Stimulated activated CD8-positive, alpha-beta memory T cell treated with anti-CD3 and anti-CD28 coated beads, Interleukin-4, amount 100 ng/mL, for 4 hours (primary cell): Measurements from ENCODE around the gene LEKR1.
A peak's percentile ranks its signal among the peaks of the same experiment; 100 is the strongest.

Experiments
- DNase-seq, 2 donors: peaks; one replicate each; pipeline ENCODE4 v3.0.0-alpha.2; 2020; ENCODE audit warnings: low read depth in 2 of 2, low spot score in 1 of 2

LEKR1 gene

DNA sequence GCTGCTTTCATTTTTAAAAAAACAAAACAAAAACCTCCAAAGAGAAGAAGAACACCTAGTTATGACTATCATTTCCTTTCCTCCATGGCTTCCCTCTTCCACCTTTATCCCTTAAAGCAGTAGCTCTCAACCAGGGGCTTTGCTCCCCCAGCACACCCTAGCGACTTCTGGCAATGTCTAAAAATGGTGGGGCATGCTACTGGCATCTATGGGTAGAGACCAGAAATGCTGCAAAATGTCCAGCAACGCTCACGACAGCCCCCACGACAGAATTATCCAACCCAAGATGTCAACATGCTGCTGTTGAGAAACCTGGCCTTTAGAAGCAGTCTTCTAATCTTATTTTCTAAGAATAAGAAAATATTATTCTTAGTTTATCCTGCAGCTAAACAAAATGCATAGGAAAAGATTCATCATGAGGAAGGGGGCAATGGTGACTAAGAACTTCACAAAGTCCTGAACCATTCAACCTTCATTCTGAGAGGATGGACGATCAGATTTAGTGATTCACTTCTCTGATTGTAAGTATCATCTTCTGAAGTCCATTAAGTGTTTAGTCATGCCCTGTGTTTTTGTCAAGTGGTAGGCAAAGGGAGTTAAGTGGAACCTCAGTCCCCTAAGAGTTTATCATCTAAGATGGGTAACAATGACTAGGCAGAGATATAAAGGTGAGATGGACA, 252.1 kb downstream of the LEKR1 start:
- no peak for DNase-seq

DNA sequence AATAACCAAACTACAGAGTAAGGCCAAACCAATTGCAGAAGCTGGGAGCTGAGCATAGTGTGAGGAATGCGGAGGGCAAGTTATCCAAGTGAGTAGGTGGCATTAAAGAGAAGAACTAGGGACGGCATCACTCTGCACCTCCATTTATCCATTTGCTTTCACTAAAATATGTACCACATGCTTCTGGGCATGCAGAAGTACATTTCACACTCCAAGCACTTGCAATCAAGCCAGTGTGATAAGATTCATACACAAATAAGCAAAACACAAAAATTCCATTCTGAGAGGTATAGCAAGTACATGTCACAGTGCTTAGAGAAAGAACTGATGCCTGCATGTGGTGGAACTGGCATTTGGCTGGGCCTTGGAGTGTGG, 252.6 kb downstream of the LEKR1 start:
- DNase-seq = no peak

DNA sequence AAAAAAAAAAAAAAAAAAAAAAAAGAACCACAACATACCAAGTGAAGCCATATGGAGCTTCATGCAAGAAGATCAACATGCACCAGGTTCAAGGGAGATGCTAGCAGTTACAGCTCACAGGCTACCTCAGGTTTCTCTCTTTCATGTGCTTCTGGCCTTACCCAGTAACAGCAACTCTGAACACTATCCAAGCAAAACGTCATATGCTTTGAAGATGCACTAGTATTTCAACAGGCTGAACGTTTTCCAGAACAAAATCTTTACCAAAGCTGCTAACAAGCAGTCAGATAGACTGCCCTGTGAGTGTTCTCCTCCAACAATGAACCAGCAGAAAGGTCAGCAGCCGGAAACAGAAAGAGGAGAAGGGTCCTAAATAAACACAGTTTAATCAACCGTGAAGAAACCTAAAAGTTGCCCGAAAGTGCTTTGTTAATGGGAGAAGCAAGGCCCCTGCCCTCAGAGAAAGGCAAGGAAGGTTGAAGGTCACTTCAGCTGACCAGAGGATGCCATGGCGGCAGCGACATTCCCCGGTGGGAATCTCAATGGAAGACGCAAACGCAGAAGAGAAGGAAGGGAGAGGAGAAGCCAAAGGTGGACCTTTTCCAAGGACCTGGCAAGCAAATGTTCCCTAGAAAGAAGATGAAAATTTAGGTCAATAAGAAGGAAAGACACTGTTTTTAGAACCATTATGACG, 253.7 kb downstream of the LEKR1 start:
- DNase-seq = no peak

DNA sequence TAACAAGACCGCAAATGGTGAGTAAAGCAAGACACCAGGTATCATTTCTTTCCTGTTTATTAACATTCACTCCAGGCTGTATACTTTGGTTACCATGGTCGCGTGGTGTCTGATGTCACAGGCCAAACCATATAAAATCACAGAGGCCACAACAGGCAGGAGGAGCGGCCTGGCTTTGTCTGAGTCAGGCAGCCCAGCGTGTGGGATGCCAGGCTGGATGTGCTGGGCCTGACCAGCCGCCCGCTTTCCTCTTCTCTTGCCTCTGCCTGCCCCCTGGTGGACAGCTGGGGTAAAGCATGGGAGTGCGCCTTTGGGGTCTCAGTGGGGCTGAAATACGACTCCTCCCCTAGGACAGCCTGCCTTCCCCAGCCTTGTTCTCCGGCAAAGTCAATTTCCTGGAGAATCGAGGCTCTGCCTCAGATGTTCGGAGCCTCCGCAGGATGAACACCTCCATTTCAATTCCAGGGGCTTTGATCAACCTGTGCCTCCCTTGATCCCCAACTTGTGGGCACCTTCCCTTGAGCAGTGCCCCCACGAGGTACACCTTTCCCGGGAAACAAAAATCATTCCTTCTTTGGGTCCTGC, 255.6 kb downstream of the LEKR1 start:
- DNase-seq = peak; percentile 69 to 88

DNA sequence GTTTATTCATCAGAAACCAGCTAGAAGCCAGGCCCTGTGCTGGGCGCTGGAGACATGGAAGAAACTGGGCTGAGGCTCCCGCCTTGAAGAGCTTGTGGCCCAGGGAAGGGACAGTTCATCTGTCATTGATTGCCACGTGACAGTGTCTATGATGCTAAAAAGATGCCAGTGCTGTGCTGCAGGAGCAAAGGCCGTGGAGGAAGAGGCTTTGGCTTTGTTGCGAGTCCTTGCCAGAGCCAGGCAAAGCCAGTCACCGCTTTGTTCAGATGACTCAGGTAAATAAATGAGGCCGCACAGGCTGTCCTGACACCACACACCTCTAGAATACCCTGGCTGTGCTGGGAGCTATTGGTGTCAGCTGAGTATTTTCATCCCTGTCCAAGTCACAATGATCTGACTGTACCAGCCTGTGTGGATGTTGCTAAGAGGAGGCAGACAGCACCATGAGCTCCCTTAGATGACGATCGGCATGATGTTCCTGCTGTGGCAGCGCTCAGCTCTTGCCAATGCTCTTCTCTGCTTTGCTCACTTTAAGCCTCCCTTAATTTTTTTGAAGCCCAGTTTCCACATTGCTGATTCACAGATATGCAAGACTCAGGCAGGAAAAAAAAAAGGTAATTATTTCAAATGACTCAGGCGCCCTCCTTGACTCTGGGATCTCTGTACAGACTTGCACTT, 256.3 kb downstream of the LEKR1 start:
- no peak for DNase-seq

DNA sequence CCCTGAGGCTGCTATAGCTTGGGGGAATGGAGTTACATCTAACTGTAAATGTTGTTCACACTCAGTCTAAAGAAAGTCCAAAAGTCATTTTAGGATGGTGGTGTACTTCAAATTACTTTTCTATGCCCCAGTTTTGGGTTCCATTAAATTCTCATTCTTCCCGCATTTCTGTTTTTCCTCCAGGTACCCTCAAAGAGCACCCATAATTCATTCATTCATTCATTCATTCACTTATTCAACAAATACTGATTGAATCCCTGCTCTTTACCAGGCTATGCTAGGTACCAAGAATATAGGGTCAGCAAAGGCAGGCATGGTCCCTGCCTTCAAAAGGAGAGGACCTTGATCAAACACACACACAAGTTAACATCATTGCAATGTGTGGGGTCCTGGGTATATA, 257.7 kb downstream of the LEKR1 start:
- no peak for DNase-seq

DNA sequence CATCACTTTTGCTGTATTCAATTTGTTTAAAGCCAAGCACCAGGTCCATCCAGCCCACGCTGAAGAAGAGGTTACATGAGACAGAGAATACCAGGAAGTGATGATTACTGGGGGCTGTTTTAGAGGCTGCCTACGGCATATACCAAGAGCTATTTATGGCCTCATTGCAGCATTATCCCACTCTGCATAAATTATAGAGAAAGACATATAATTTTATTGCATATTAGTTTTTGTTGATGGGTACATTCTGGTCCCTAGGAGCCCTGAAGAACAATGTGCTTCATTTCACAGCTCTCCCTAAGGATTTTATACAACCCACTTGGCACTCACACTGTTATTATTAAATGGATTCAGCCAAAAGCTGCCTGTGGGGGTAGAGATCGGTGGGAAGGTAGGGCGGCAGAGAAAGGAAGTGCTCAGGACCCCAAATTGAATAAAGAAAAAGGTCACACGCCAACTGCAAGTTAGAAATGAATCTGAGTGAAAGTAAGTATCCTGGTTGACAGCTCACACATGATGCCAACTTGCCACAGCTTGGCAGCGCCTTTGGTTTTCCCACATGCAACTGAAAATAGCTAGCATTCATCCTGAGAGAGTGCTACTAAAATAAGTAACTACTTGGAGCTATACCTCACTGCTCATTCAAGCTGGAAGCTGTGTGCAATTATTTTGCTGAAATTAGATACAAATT, 260.1 kb downstream of the LEKR1 start:
- no peak for DNase-seq

DNA sequence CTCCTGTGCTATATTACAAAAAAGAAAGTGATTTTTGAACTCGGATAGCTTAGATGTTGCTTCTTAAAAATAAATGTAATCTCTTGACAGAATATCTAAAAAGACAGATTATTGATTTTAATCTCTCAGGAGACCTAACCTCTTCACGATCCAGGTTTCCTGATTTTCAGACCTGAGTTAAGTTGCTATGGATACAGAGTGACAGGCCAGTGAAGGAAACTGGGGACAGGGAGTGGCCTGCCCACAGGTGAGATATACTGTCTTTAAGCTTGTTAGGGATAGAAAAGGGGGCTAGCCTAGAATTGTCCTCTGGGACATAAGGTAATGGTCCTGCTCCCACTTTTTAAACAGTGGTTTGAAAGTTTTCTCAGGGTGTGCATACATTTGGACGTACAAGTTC, 260.6 kb downstream of the LEKR1 start:
- no peak for DNase-seq

DNA sequence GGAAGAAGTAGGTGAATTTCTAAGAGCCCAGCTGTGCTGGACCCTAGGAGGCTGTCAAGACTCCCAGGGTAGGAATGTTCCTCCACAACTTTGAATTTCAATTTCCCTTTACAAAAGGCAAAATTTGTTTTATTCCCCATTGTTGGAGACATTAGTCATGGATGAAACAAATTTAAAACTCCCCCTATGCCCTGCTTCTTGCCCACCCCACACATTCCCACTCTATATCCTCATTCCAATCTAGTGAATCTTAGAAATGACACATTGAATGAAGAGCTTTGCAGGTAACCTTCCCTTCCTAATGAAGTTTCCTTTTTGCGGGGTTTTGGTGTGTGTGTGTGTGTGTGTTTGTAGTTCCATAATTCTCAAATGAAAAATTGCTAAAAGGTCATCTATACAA, 261.2 kb downstream of the LEKR1 start:
- DNase-seq = no peak

DNA sequence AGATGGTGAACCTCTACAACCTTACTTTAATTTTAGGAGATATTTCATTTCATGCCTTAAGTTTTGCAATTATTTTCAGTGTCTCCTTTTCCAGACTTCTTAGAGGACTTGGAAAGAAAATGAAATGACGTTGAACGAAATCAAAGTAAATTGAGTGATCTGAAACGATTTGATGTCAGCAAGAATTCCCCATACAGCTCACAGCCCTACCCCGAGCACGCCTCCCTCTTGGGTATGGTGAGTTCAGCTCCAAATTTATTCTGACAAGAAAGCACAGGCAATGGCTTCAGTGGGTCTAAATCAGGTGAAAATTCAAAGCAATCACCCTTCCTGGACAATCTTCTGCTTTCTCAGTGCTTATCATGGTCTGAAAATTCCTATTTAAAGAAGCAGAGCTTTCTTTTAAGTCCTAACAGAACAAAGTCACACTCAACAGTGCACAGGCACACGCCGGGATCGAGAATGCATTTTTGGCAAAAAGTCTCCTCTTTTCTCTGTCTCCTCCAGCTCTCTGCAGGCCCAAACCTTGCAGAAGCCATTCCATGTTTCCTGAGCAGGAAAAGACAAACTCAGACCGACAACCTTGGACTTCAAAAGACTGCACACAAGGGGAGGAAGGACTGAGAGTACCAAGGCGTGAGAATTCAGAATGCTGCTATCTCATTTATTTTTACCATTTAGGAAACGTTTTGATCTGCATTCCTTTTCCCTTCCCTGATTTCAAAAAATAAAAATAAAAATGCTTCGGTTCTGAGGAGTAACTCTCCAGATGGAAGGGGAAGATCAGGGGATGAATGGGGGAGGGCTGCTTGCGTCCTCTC, 261.8 kb downstream of the LEKR1 start:
- DNase-seq = no peak

DNA sequence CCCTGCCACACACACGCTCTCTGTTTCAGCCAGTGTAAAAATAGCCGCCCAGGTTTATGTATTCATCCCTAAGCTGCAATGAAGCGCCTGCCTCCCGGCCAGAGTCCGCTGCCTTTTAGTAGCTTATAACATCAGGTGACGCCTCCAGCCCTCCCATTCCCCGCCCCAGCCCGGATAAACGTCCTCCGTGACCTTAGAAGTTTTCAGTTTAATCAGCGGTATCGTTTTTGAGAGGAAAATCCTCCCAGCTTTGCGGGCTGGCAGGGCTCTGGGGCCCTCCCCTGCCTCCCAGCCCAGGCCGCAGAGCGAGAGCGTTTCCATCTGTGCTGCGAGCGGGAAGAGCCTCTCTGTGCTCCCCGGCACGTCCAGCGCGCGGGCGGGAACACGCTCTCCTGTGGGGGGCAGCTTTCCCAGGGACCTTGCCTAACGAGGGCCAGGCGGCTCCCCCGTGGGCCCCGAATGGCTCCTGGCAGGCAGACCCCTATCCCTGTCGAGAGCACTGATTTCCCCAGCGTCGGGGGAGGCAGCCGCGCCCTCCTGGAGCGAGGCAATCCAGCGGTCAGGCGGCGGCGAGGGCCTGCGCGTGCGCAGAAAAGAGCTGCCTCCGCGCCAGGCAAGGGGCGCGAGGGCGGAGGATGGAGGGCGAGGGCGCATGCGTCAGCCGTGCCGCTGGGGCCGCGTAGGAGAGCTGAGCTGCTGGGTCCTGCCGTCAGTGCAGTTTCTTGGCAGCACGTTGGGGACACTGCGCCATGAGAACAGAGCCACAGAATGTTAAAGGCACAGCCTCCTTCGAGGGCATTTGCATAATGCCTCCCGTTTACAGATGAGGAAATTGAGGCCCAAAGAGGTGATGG, 262.7 kb downstream of the LEKR1 start:
- DNase-seq = peak; percentile 82 to 87

DNA sequence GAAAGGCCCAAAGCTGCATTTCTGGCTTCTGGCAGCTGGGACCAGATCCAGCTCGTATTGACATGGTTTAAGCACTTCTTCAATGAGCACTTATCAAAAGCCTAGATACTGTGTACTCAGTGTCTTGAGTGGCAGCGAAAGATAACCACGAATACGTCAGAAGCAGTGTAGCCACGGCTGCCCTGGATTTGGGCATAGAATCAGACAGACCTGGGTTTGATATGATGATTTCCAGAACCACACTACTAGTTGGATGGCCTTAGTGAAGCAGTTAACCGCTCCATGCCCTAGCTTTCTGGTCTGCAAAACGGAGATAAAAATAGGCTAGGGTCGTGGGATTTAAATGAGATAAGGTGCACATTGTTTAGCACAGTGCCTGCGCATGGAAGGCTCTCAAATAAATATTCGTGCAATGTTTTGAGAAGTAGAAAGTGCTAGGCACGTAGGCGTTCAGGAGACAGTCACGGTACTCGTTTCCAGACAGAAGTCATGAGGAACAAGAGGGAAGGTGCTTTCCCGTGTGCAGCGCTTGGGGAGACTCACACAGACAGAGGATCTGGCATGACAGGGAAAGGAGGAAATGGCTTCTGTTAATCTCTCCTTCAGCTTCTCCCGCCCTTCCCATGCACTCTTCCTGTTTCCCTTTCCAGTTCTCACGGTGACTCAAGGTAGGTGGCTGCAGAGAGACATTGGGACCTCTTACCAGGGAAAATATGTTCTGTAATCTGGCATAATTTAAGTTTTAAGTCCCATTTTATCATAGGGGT, 263.5 kb downstream of the LEKR1 start:
- peak in 1 of 2 donors; percentile 6 for DNase-seq

DNA sequence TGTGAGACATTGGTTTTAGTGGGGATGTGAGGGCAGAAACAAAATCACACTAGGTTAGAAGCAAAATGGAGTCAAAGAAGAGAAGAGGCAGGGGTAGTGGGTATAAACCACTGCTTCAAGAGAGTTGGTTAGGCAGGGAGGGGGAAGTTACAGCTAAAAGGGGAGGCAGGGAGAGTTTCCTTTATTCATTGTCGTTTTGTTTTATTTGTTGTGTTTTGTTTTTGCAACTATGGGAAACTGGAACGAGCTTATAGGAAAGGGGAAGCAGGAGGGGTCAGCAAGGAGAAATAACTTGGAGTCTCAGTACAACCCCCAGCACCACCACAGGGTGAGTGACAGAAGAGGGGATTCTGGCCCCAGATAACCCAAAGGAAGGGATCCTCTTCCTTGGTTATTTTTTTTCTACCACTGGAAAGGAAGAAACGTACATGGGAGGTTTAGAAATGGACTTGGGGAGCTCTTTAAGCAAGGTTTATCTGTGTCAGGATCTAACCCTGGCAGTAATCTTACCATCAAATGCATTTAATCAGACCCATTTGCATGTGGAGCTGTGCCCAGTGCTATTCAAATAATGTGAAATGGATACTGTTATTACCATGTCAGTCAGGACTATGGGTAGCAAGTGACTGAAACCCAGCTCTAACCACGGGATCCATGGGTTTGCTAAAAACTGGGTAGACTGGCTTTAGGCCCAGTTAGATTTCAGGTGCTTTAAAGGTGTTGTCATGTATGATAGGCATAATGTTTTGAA, 265.1 kb downstream of the LEKR1 start:
- no peak for DNase-seq

DNA sequence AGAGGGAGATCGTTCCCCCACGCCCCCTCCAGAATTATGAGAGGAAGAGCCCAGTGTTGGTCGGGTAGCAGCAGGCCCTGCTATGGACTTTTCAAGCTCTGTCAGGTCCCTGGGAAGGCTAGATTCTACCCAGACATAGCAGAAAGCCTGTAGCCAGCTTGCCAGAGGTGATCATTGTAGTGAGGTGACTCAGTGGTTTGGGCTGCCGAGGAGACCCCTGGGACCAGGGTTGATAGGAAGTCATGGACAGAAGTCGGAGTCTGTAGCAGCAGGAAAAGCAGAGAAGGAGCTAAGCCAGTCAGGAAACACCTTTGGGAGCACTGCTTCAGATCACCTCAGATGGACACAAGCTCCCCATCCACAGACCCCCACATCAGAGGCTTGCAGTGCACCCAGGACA, 266.1 kb downstream of the LEKR1 start:
- no peak for DNase-seq

DNA sequence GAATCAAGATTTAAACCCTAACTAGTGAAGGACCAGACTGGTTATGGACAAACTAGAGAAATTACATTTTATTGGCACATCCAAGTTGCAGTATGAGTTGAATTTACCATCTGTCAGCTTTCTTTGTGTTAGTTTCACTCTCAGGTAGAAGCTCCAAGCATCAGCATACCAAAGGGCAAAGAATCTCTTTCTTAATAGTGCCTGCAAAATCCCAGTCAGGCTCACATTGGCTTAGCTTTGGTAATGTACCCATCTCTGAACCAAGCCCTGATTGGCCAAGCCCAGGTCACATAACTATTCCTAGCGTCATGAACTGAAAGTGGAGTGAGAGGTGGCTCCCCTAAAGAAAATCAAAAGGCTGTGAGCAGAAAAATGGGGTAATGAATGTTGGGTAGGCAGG, 266.9 kb downstream of the LEKR1 start:
- DNase-seq = no peak

DNA sequence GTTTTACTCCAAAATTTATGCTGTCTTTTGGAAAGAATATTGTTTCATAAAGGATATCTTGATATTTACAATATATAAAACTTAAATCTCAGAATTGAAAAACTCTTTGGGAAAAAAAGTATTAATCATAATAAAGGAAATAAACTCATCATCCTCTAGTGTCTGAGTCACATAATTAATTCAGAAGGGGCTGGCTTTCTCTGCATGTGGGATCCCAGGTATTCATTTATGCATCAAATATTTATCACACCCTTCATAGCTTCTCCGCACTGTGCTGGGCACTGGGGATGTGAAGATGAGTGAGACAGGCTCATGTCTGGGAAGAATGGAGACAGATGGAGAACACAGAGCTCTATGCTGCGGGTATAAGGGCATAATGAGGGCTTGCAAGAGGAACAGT, 268.1 kb downstream of the LEKR1 start:
- DNase-seq = no peak

DNA sequence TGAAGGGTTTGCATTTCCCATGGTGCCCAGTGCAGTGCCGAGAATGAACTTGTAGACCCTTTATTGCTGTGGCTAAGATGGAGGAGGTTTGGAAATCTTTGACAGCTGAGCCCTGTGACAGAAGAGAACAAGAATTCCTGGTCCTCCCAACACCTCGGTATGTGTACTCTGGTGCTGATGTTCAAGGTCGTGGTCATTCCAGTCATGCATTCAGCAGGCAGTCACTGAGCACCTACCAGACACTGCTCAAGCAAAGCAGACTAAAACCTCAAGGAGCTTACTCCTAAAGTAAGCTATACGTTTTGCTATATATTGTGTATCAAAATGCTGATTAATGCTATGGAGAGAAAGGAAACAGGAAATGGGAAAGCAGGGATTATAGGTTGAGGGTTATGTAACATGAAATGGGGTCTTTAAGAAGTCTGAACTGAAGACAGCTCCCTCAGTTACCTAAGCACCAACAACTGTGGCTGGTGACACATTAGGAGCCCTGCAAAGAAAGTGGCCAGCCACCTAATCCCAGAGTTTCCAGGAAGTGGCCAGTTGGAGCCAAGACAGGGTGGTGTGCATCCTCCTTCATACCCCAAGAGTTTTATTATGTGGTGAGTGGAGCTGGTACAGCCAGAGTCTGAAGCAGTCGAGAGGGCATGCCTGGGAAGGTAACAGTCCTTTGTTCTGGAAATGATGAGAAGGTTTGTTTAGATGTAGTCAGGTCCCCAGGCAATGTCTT, 268.8 kb downstream of the LEKR1 start:
- DNase-seq = no peak
